ENCODE measurements around the gene SGPP2.

DNA sequence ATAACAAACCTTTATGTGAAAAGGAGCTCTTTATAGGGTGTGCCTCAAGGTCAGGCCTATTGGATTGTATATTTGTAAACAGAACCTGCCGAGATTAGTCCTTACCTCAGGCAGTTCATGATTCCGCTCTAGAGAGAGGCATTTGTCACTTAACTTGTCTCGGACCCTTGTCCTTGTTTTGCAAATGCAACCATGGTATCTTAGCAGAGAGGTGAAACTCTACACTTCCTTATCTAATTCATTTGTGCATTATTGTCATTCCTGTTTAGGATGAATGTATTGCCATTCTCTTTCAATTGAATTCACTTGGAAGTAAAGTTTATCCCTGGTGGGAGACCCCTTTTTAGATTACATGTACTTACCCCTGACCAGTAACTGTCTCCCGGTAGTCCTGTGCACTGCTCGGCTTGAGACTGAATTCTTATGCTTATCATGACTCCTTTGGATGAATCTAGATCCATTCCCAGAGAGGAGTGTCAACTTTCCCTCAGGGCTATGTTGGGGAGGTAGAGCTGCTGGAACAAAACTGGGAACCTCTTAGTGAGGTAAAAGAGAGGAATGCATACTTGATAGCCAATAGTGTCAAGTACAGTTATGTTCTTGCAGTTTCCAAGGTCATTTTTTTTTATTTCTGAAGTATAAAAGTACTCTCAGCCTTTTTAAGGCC, 46.6 kb downstream of the SGPP2 start:
- TF ChIP-seq, protein P1, sequence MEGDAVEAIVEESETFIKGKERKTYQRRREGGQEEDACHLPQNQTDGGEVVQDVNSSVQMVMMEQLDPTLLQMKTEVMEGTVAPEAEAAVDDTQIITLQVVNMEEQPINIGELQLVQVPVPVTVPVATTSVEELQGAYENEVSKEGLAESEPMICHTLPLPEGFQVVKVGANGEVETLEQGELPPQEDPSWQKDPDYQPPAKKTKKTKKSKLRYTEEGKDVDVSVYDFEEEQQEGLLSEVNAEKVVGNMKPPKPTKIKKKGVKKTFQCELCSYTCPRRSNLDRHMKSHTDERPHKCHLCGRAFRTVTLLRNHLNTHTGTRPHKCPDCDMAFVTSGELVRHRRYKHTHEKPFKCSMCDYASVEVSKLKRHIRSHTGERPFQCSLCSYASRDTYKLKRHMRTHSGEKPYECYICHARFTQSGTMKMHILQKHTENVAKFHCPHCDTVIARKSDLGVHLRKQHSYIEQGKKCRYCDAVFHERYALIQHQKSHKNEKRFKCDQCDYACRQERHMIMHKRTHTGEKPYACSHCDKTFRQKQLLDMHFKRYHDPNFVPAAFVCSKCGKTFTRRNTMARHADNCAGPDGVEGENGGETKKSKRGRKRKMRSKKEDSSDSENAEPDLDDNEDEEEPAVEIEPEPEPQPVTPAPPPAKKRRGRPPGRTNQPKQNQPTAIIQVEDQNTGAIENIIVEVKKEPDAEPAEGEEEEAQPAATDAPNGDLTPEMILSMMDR (conservative IDR thresholded peaks at IDR 0.05; ENCODE audit: low read depth, low read length) = no peak
- TF ChIP-seq EZH2 (IDR thresholded peaks at IDR 0.05; ENCODE audit: borderline replicate concordance, low read depth, low read length, poor library complexity, severe bottlenecking) = no peak
